ENCODE measurements around the gene BUD23.
A peak's percentile ranks its signal among the peaks of the same experiment; 100 is the strongest.
"Not testable (repeated sequence)": the region's sequence is repeated elsewhere in the genome, so short reads cannot be mapped to it uniquely, and the experiment has no call there.

Gene BUD23

GRCh38 chr7:73702665-73703064 is 19.3 kb downstream of the BUD23 start:
- DNase-seq = no peak

GRCh38 chr7:73703225-73703624 is 19.8 kb downstream of the BUD23 start:
- no peak for DNase-seq

GRCh38 chr7:73703757-73704639 is 20.6 kb downstream of the BUD23 start:
- peak; percentile 90 for DNase-seq

GRCh38 chr7:73704640-73705550 is 21.5 kb downstream of the BUD23 start:
- no peak for DNase-seq

GRCh38 chr7:73705551-73705920 is 22.1 kb downstream of the BUD23 start:
- DNase-seq = no peak

GRCh38 chr7:73706126-73707044 is 23.0 kb downstream of the BUD23 start:
- DNase-seq = no peak

GRCh38 chr7:73707045-73707631 is 23.7 kb downstream of the BUD23 start:
- DNase-seq = no peak

- DNase-seq = no peak
These were observed 25.7 kb downstream of the BUD23 start for GRCh38 chr7:73708961-73709549.

GRCh38 chr7:73712773-73713172 is 29.4 kb downstream of the BUD23 start:
- DNase-seq = no peak

- not testable (repeated sequence) for DNase-seq
These were observed 29.9 kb downstream of the BUD23 start for GRCh38 chr7:73713319-73713718.

GRCh38 chr7:73715648-73716317 is 32.4 kb downstream of the BUD23 start:
- DNase-seq = peak; percentile 94

GRCh38 chr7:73716318-73716890 is 33.0 kb downstream of the BUD23 start:
- no peak for DNase-seq

GRCh38 chr7:73717025-73717807 is 33.8 kb downstream of the BUD23 start:
- no peak for DNase-seq

- DNase-seq = no peak
These were observed 34.6 kb downstream of the BUD23 start for GRCh38 chr7:73717991-73718405.

GRCh38 chr7:73718438-73718881 is 35.1 kb downstream of the BUD23 start:
- DNase-seq = no peak

- DNase-seq = peak; percentile 82
These were observed 35.8 kb downstream of the BUD23 start, which contains the start of gene STX1A for GRCh38 chr7:73718905-73719805. TSS of gene STX1A (minus strand) at chr7:73719669. CDS start at chr7:73719631, 38 bp downstream.

GRCh38 chr7:73719806-73720169 is 36.4 kb downstream of the BUD23 start:
- DNase-seq = no peak

GRCh38 chr7:73720443-73720842 is 37.0 kb downstream of the BUD23 start:
- DNase-seq = not testable (repeated sequence)

- no peak for DNase-seq
These were observed 38.0 kb downstream of the BUD23 start for GRCh38 chr7:73721377-73721817.

All from islet precursor cell (in vitro differentiated cells).